Testis (tissue), 3 donors: ENCODE results near the gene SAMD7. TPM values are rescaled to one million over a fixed set of nuclear protein-coding genes. Genes with fewer than 3 reads are reported as not detected.

Source experiments
- DNase-seq: peaks from one replicate; pipeline ENCODE4 v3.0.0-alpha.2; 2019
- H3K27ac ChIP-seq, 2 donors: fragments of 200-600 bp; sonication (generic); one replicate each; pipeline ENCODE4 v1.5.1; 2019
- H3K27me3 ChIP-seq: fragments of 200-600 bp; sonication (generic); one replicate; pipeline ENCODE4 v1.5.1; 2019
- H3K36me3 ChIP-seq: fragments of 200-600 bp; sonication (generic); one replicate; pipeline ENCODE4 v1.5.1; 2017; ENCODE audit warnings: low read depth; ENCODE audit errors: missing control alignments
- H3K4me1 ChIP-seq: fragments of 200-600 bp; sonication (generic); one replicate; pipeline ENCODE4 v1.5.1; 2019
- H3K4me3 ChIP-seq, 2 donors: fragments of 200-600 bp; sonication (generic); one replicate each; pipeline ENCODE4 v1.5.1; 2017 to 2019
- H3K9me3 ChIP-seq: fragments of 200-600 bp; sonication (generic); one replicate; pipeline ENCODE4 v1.5.1; 2017
- CTCF ChIP-seq, 3 experiments: fragments of 450-650 bp in 2 of 3; fragments of 200-600 bp in 1 of 3; sonication (generic) in 1 of 3; IDR thresholded peaks; one replicate each; pipeline ENCODE4 v1.5.1; 2016 to 2019; ENCODE audit warnings: antibody characterized with exemption in 3 of 3, mild to moderate bottlenecking in 2 of 3, moderate library complexity in 1 of 3
- POLR2A ChIP-seq: fragments of 450-650 bp; IDR thresholded peaks from one replicate; pipeline ENCODE4 v1.6.1; 2017; ENCODE audit warnings: antibody characterized with exemption, mild to moderate bottlenecking, moderate library complexity
- WGBS, 2 donors: methylation state at CpG; one replicate each; pipeline ENCODE4 v1.1.5; 2018; 5-methylcytosine and 5-hydroxymethylcytosine counted together
- intact Hi-C: fragments of 100-400 bp; cut with DNase I; formaldehyde crosslinking; loops from one replicate; pipeline ENCODE4 v1.15.1; 2023; ENCODE audit warnings: low total_unique reads
- polyA plus RNA-seq: library from polyadenylated mRNA; stranded (reverse); fragments of 350-450 nt; fragmentation: Illumina TruSeq; extraction: RNeasy Lipid Tissue Mini Kit (QIAGEN cat#74804); gene quantifications from one replicate; pipeline ENCODE4 v1.2.3, GENCODE V29; 2014; ENCODE audit warnings: low read depth, low replicate concordance; ENCODE audit not compliant: insufficient read depth
- total RNA-seq, 2 donors: library from RNA; depleted of rRNA; stranded (reverse); fragments of >200 nt; gene quantifications; one replicate each; pipeline ENCODE4 v1.2.3, GENCODE V29; 2016

Gene SAMD7
- total and polyA plus RNA-seq, 3 donors from 2014 or later, result 0.25 to 0.68 TPM; not detected in 1

GRCh38 chr3:169886671-169887070 is 24.7 kb upstream of the SAMD7 start:
- H3K4me1 ChIP-seq, result no peaks in the 10 kb centered on the region
- TF ChIP-seq POLR2A (no peak), CTCF (IDR thresholded peaks at IDR 0.05) (no peak)
- intact Hi-C loops, result no loop called here

GRCh38 chr3:169891886-169892285 is 19.5 kb upstream of the SAMD7 start:
- intact Hi-C loops, result no loop called here
- H3K9me3 ChIP-seq, result no peaks in the 10 kb centered on the region
- H3K27me3 ChIP-seq, result no peaks in the 10 kb centered on the region
- TF ChIP-seq POLR2A (no peak), CTCF (IDR thresholded peaks at IDR 0.05) (no peak)
- H3K4me3 ChIP-seq, result no peak overlapping the region
- H3K4me1 ChIP-seq, result no peaks in the 10 kb centered on the region
- DNase-seq, result no peak
- no peak overlapping the region for H3K27ac ChIP-seq
- H3K36me3 ChIP-seq, result no peaks in the 10 kb centered on the region
- WGBS, 2 donors, result 77 to 80% methylated on average over 7 of the region's 7 CpGs

More at GRCh38 chr3:169886671-169887070, 24.7 kb upstream of the SAMD7 start:
- 34 to 55% methylated on average over 5 of the region's 5 CpGs for WGBS, 2 donors
- Histone ChIP-seq H3K27ac (no peak overlapping the region), H3K9me3 (no peaks in the 10 kb centered on the region), H3K27me3 (no peaks in the 10 kb centered on the region), H3K36me3 (no peaks in the 10 kb centered on the region), H3K4me3 (no peak overlapping the region)
- peak; percentile 38 for DNase-seq

GRCh38 chr3:169894110-169894509 is 17.3 kb upstream of the SAMD7 start:
- Histone ChIP-seq H3K4me1 (no peaks in the 10 kb centered on the region), H3K27ac (no peak overlapping the region), H3K4me3 (no peak overlapping the region), H3K9me3 (no peaks in the 10 kb centered on the region), H3K36me3 (no peaks in the 10 kb centered on the region), H3K27me3 (no peaks in the 10 kb centered on the region)
- no peak for DNase-seq
- intact Hi-C loops, result no loop called here
- no peak for TF ChIP-seq POLR2A
- TF ChIP-seq CTCF (IDR thresholded peaks at IDR 0.05), result no peak
- WGBS, 2 donors, result 66 to 70% methylated on average over 7 of the region's 7 CpGs

- H3K4me3 ChIP-seq, result no peak overlapping the region
- intact Hi-C loops, result no loop called here
- no peaks in the 10 kb centered on the region for H3K4me1 ChIP-seq
- no peak for DNase-seq
- no peak overlapping the region for H3K27ac ChIP-seq
- H3K9me3 ChIP-seq, result no peaks in the 10 kb centered on the region
- no peak for TF ChIP-seq POLR2A
- no peak for TF ChIP-seq CTCF (IDR thresholded peaks at IDR 0.05)
- 76 to 80% methylated on average over 6 of the region's 6 CpGs for WGBS, 2 donors
- no peaks in the 10 kb centered on the region for H3K27me3 ChIP-seq
- H3K36me3 ChIP-seq, result no peaks in the 10 kb centered on the region
Observed at GRCh38 chr3:169895072-169895471, 16.3 kb upstream of the SAMD7 start.

GRCh38 chr3:169897284-169897683 is 14.1 kb upstream of the SAMD7 start:
- H3K27ac ChIP-seq, result no peak overlapping the region
- intact Hi-C loops, result no loop called here
- no peak for DNase-seq
- no peaks in the 10 kb centered on the region for H3K4me1 ChIP-seq
- H3K36me3 ChIP-seq, result no peaks in the 10 kb centered on the region
- 96 to 100% methylated on average over 1 of the region's 1 CpG for WGBS, 2 donors
- TF ChIP-seq CTCF (IDR thresholded peaks at IDR 0.05) (no peak), POLR2A (no peak)
- H3K9me3 ChIP-seq, result no peaks in the 10 kb centered on the region
- no peak overlapping the region for H3K4me3 ChIP-seq
- H3K27me3 ChIP-seq, result no peaks in the 10 kb centered on the region
